ENCODE data around the gene SLC25A52.
"Not testable (repeated sequence)": the region's sequence is repeated elsewhere in the genome, so short reads cannot be mapped to it uniquely, and the experiment has no call there.

DNA sequence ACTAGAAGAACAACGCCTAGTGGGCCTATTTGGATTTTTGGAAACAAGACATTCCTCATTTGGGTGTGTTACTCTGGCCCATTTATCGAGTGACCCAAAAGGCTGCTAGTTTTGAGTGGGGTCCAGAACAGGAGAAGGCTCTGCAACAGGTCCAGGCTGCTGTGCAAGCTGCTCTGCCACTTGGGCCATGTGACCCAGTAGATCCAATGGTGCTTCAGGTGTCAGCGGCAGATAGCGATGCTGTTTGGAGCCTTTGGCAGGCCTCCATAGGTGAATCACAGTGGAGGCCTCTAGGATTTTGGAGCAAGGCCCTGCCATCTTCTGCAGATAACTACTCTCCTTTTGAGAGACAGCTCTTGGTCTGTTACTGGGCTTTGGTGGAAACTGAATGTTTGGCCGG, 38.6 kb upstream of the SLC25A52 start:
- TF ChIP-seq, protein P1, sequence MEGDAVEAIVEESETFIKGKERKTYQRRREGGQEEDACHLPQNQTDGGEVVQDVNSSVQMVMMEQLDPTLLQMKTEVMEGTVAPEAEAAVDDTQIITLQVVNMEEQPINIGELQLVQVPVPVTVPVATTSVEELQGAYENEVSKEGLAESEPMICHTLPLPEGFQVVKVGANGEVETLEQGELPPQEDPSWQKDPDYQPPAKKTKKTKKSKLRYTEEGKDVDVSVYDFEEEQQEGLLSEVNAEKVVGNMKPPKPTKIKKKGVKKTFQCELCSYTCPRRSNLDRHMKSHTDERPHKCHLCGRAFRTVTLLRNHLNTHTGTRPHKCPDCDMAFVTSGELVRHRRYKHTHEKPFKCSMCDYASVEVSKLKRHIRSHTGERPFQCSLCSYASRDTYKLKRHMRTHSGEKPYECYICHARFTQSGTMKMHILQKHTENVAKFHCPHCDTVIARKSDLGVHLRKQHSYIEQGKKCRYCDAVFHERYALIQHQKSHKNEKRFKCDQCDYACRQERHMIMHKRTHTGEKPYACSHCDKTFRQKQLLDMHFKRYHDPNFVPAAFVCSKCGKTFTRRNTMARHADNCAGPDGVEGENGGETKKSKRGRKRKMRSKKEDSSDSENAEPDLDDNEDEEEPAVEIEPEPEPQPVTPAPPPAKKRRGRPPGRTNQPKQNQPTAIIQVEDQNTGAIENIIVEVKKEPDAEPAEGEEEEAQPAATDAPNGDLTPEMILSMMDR (IDR thresholded peaks at IDR 0.05): not testable (repeated sequence)
- TF ChIP-seq ZFX (IDR thresholded peaks at IDR 0.05; ENCODE audit: borderline replicate concordance): not testable (repeated sequence)

All from 22Rv1 (cell line).